Liver (tissue), 9 donors: ENCODE measurements around the gene NKX1-1. TPM values are rescaled to one million over a fixed set of nuclear protein-coding genes. Genes with fewer than 3 reads are reported as not detected.

Experiments used
- DNase-seq: peaks from one replicate; pipeline ENCODE4 v3.0.0-alpha.2; 2017; ENCODE audit warnings: low spot score
- H3K27ac ChIP-seq, 2 donors: one replicate each; pipeline ENCODE4 v1.7.0; 2013; ENCODE audit warnings: inconsistent platforms in 2 of 2, low read length in 2 of 2, control low read depth in 1 of 2, low read depth in 1 of 2, mild to moderate bottlenecking in 1 of 2
- H3K27me3 ChIP-seq, 4 donors: one replicate each; pipeline versions ENCODE4 v1.6.1 to v1.7.0; 2013; ENCODE audit warnings: low read length in 3 of 4, inconsistent platforms in 1 of 4, mild to moderate bottlenecking in 1 of 4, moderate library complexity in 1 of 4; ENCODE audit not compliant: control insufficient read depth in 4 of 4, insufficient read depth in 4 of 4
- H3K36me3 ChIP-seq, 4 donors: one replicate each; pipeline versions ENCODE4 v1.6.1 to v1.7.0; 2013; ENCODE audit warnings: low read length in 3 of 4, mild to moderate bottlenecking in 3 of 4, low read depth in 1 of 4, moderate library complexity in 1 of 4; ENCODE audit not compliant: control insufficient read depth in 4 of 4, insufficient read depth in 3 of 4
- H3K4me1 ChIP-seq, 4 donors: one replicate each; pipeline versions ENCODE4 v1.6.1 to v1.7.0; 2013; ENCODE audit warnings: low read length in 3 of 4, mild to moderate bottlenecking in 3 of 4, moderate library complexity in 1 of 4; ENCODE audit not compliant: control insufficient read depth in 4 of 4, insufficient read depth in 4 of 4
- H3K4me3 ChIP-seq, 3 donors: one replicate each; pipeline versions ENCODE4 v1.6.1 to v1.7.0; 2013; ENCODE audit warnings: low read length in 3 of 3, control low read depth in 1 of 3, low read depth in 1 of 3, mild to moderate bottlenecking in 1 of 3
- H3K9ac ChIP-seq, 2 donors: one replicate each; pipeline ENCODE4 v1.7.0; 2013; ENCODE audit warnings: low read length in 2 of 2, mild to moderate bottlenecking in 2 of 2, moderate library complexity in 2 of 2, control low read depth in 1 of 2, low read depth in 1 of 2
- H3K9me3 ChIP-seq, 4 donors: one replicate each; pipeline versions ENCODE4 v1.6.1 to v1.7.0; 2013; ENCODE audit warnings: low read length in 3 of 4; ENCODE audit not compliant: control insufficient read depth in 4 of 4
- FOXA2 ChIP-seq: IDR thresholded peaks from 2 replicates; pipeline ENCODE4 v1.6.1; 2016; ENCODE audit warnings: antibody characterized with exemption
- GABPA ChIP-seq, 2 donors: IDR thresholded peaks in 1 of 2; conservative IDR thresholded peaks in 1 of 2; 2 replicates each; pipeline ENCODE4 v1.6.1; 2016; ENCODE audit warnings: antibody characterized with exemption in 2 of 2, mild to moderate bottlenecking in 1 of 2, moderate library complexity in 1 of 2
- HNF4A ChIP-seq, 2 donors: conservative IDR thresholded peaks; 2 replicates each; pipeline ENCODE4 v1.6.1; 2016; ENCODE audit warnings: antibody characterized with exemption in 2 of 2, mild to moderate bottlenecking in 2 of 2
- HNF4G ChIP-seq: IDR thresholded peaks from 2 replicates; pipeline ENCODE4 v1.6.1; 2016; ENCODE audit warnings: antibody characterized with exemption
- SP1 ChIP-seq: IDR thresholded peaks from 2 replicates; pipeline ENCODE4 v1.6.1; 2018; ENCODE audit warnings: antibody characterized with exemption, mild to moderate bottlenecking
- WGBS: extraction: QIAGEN DNeasy Blood & Tissue Kit; methylation state at CpG from one replicate; pipeline ENCODE4 v1.1.7; 2013; 5-methylcytosine and 5-hydroxymethylcytosine counted together
- polyA plus RNA-seq, 2 donors: library from polyadenylated mRNA; stranded (reverse) in 1 of 2; unstranded in 1 of 2; fragments of 200-250 nt in 1 of 2; fragments of >200 nt in 1 of 2; fragmentation: Nextera tagmentation in 1 of 2; extraction: Ambion mirVana in 1 of 2; gene quantifications; one replicate each; pipeline versions ENCODE4 v1.2.1 to v1.2.3, GENCODE V29; 2013 to 2015
- total RNA-seq, 2 donors: library from RNA; depleted of rRNA; stranded (reverse); fragments of >200 nt; gene quantifications; one replicate each; pipeline ENCODE4 v1.2.3, GENCODE V29; 2014
- TF ChIP-seq, protein P1 (sequence below): IDR thresholded peaks from 2 replicates; pipeline ENCODE4 v1.6.1; 2016; ENCODE audit warnings: antibody characterized with exemption
- TF ChIP-seq, protein P2 (sequence below): IDR thresholded peaks from 2 replicates; pipeline ENCODE4 v1.6.1; 2016; ENCODE audit warnings: antibody characterized with exemption
- donor health status: healthy.
- donor health status: healthy.
- donor health status: healthy.
- donor health status: healthy.
- donor health status: healthy.

NKX1-1 gene
- total and polyA plus RNA-seq, 4 donors, result not detected

DNA sequence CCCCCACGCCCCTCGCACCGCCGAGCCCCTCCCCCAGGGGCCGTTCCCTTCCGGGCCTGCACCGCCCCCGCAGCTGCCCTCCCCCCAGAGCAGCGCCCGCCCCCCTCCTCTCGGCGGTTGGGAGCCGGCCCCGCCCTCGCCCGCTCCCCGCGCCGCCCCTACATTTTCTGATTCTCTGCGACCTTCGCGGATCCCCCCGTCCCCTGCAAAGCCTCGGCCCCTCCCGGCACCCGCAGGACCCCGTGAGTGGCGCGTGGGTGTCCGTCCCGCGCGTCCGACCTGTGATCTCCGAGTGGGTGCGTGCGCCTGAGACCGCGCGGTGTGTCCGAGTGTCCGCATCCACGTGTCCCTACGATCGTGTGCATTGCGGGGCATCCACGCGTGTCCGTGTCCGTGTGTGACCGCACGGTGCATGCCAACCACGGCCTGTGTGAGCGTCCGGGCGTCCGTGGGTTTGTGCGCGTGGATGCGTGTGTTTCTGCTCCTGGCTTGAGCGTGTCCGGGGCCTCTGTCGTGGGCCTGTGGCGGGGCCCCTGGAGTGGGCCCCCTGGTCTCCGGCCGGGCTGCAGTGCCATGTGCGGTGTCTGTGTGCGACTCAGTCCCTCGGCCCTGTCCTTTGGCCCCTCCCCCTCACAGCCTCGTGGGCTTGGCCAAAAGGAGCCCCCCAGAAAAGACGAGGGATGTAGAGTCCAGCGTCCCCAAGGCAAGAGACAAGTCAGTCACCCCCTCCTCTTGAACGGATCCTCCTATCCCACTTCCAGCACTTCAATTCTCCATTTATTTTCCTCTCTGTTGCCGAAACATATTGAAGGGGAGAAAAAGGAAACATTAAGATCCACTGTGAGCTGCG lies 8.8 kb upstream of the NKX1-1 start:
- Histone ChIP-seq H3K27me3 (peaks cover 2 to 14% (median 7%) of the 10 kb centered on the region in 4 donors), H3K36me3 (no peaks in the 10 kb centered on the region), H3K9ac (no peak overlapping the region), H3K4me1 (no peaks in the 10 kb centered on the region), H3K4me3 (no peak overlapping the region), H3K9me3 (no peaks in the 10 kb centered on the region), H3K27ac (no peak overlapping the region)
- DNase-seq, result no peak
- TF ChIP-seq GABPA (IDR thresholded peaks at IDR 0.05 in 1 of 2, conservative IDR thresholded peaks at IDR 0.05 in 1 of 2), result no peak
- TF ChIP-seq, protein P1, sequence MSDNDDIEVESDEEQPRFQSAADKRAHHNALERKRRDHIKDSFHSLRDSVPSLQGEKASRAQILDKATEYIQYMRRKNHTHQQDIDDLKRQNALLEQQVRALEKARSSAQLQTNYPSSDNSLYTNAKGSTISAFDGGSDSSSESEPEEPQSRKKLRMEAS, result no peak
- WGBS, result 40% methylated on average over 72 of the region's 75 CpGs

DNA sequence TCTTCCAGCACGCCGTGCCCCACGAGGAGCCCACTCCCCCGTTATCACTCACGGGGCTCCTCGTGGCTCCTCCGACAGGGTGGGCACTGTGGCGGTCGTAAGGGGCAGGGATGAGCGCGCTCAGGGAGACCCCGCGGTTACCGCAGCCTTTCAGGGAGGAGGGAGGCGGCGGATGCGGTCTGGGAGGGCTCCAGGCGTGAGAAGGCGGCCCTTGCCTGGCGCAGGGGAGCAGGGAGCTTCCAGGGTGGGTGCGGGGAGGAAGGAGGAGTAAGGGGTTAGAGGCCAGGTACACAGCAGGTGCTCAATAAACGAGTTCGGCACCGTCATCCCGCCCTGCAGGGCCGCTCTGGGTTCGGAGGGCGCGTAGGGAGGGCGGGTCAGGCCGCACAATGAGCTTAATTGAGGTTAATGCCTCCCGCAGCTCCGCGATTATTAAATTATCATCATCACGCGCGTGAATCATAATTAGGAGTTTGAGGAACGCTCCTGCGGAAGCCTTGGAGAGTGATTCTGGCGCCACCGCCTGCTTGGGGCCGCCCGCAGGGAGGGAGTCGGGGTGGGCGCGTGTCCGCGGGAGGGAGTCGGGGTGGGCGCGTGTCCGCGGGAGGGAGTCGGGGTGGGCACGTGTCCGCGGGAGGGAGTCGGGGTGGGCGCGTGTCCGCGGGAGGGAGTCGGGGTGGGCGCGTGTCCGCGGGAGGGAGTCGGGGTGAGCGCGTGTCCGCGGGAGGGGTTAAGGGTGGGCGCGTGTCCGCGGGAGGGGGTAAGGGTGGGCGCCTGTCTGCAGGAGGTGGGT lies 7.6 kb upstream of the NKX1-1 start:
- Histone ChIP-seq H3K27ac (no peak overlapping the region), H3K4me1 (no peaks in the 10 kb centered on the region), H3K9me3 (no peaks in the 10 kb centered on the region), H3K27me3 (peaks cover 4 to 17% (median 8%) of the 10 kb centered on the region in 4 donors), H3K36me3 (no peaks in the 10 kb centered on the region), H3K4me3 (no peak overlapping the region), H3K9ac (no peak overlapping the region)
- 22% methylated on average over 77 of the region's 77 CpGs for WGBS
- TF ChIP-seq, protein P2, sequence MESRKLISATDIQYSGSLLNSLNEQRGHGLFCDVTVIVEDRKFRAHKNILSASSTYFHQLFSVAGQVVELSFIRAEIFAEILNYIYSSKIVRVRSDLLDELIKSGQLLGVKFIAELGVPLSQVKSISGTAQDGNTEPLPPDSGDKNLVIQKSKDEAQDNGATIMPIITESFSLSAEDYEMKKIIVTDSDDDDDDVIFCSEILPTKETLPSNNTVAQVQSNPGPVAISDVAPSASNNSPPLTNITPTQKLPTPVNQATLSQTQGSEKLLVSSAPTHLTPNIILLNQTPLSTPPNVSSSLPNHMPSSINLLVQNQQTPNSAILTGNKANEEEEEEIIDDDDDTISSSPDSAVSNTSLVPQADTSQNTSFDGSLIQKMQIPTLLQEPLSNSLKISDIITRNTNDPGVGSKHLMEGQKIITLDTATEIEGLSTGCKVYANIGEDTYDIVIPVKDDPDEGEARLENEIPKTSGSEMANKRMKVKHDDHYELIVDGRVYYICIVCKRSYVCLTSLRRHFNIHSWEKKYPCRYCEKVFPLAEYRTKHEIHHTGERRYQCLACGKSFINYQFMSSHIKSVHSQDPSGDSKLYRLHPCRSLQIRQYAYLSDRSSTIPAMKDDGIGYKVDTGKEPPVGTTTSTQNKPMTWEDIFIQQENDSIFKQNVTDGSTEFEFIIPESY, result no peak
- TF ChIP-seq SP1, result no peak
- TF ChIP-seq FOXA2, result no peak
- TF ChIP-seq HNF4G, result no peak
- DNase-seq, result peak; percentile 29

DNA sequence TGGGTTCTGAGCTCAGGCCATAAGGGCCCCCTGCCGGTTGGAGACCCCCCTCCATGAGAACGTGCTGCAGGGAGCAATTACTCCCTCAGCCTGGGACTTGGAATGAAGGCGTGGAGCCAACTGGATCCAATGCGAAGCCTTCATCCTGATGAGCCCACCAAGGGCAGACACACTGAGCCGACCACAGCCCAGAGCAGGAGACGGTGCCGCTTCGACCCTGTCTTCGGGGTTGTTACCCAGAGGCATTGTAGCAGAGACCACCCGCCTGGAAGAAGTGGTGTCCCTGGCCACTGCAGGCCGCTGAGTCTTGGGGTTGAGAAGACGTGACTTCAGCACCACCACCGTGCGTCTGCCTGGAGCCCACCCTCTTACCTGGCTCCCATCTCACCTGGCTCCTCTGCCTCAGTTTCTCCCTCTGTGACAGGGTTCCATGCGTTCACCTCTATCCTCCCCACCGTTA lies 7.0 kb upstream of the NKX1-1 start:
- H3K9me3 ChIP-seq, result no peaks in the 10 kb centered on the region
- H3K9ac ChIP-seq, result no peak overlapping the region
- DNase-seq, result no peak
- H3K36me3 ChIP-seq, result no peaks in the 10 kb centered on the region
- H3K27me3 ChIP-seq, result peaks cover 4 to 17% (median 8%) of the 10 kb centered on the region in 4 donors
- TF ChIP-seq HNF4A (conservative IDR thresholded peaks at IDR 0.05) (no peak), FOXA2 (no peak), HNF4G (no peak)
- H3K4me1 ChIP-seq, result no peaks in the 10 kb centered on the region
- 62% methylated on average over 16 of the region's 16 CpGs for WGBS
- H3K27ac ChIP-seq, result no peak overlapping the region
- no peak overlapping the region for H3K4me3 ChIP-seq
